GM18517 (cell line): ENCODE data around the gene ACSS3.
A peak's percentile ranks its signal among the peaks of the same experiment; 100 is the strongest.
"Not testable (repeated sequence)": the region's sequence is repeated elsewhere in the genome, so short reads cannot be mapped to it uniquely, and the experiment has no call there.

Source experiments
- ATAC-seq: cut with Tn5 transposase; IDR thresholded peaks from one replicate; pipeline ENCODE4 v1.9.1; 2021; ENCODE audit warnings: mild to moderate bottlenecking, moderate library complexity; ENCODE audit not compliant: unreplicated experiment

Gene ACSS3

GRCh38 chr12:81094718-81095360 is 17.0 kb downstream of the ACSS3 start:
- no peak for ATAC-seq

- no peak for ATAC-seq
Observed at GRCh38 chr12:81095501-81096232, 17.8 kb downstream of the ACSS3 start.

- ATAC-seq: no peak
Observed at GRCh38 chr12:81105687-81106086, 27.8 kb downstream of the ACSS3 start.

GRCh38 chr12:81114226-81114625 is 36.3 kb downstream of the ACSS3 start:
- ATAC-seq: no peak

- ATAC-seq: not testable (repeated sequence)
Observed at GRCh38 chr12:81119069-81119468, 41.2 kb downstream of the ACSS3 start.

- ATAC-seq: no peak
Observed at GRCh38 chr12:81120961-81121360, 43.1 kb downstream of the ACSS3 start.

- ATAC-seq: no peak
Observed at GRCh38 chr12:81123611-81124010, 45.7 kb downstream of the ACSS3 start.

- ATAC-seq: no peak
Observed at GRCh38 chr12:81125691-81126090, 47.8 kb downstream of the ACSS3 start.

GRCh38 chr12:81128930-81129554 is 51.2 kb downstream of the ACSS3 start:
- ATAC-seq: peak; percentile 98

GRCh38 chr12:81136519-81136918 is 58.6 kb downstream of the ACSS3 start:
- ATAC-seq: no peak

GRCh38 chr12:81137801-81138200 is 59.9 kb downstream of the ACSS3 start:
- ATAC-seq: no peak

- ATAC-seq: no peak
Observed at GRCh38 chr12:81141217-81141616, 63.3 kb downstream of the ACSS3 start.

- ATAC-seq: no peak
Observed at GRCh38 chr12:81143057-81143456, 65.2 kb downstream of the ACSS3 start.

- ATAC-seq: no peak
Observed at GRCh38 chr12:81146228-81147225, 68.6 kb downstream of the ACSS3 start.

GRCh38 chr12:81147292-81147919 is 69.5 kb downstream of the ACSS3 start:
- ATAC-seq: no peak

- no peak for ATAC-seq
Observed at GRCh38 chr12:81150382-81150781, 72.5 kb downstream of the ACSS3 start.

GRCh38 chr12:81159856-81160255 is 82.0 kb downstream of the ACSS3 start:
- ATAC-seq: no peak

- no peak for ATAC-seq
Observed at GRCh38 chr12:81161680-81162079, 83.8 kb downstream of the ACSS3 start.

GRCh38 chr12:81162391-81163136 is 84.7 kb downstream of the ACSS3 start:
- ATAC-seq: no peak

GRCh38 chr12:81164827-81165226 is 86.9 kb downstream of the ACSS3 start:
- no peak for ATAC-seq
